NK-92 (cell line): ENCODE results near the gene TRIL.

Experiments used
- DNase-seq: peaks from one replicate; lab custom pipeline; 2025; ENCODE audit not compliant: unreplicated experiment; lab: John Stamatoyannopoulos, UW

The TRIL gene

DNA sequence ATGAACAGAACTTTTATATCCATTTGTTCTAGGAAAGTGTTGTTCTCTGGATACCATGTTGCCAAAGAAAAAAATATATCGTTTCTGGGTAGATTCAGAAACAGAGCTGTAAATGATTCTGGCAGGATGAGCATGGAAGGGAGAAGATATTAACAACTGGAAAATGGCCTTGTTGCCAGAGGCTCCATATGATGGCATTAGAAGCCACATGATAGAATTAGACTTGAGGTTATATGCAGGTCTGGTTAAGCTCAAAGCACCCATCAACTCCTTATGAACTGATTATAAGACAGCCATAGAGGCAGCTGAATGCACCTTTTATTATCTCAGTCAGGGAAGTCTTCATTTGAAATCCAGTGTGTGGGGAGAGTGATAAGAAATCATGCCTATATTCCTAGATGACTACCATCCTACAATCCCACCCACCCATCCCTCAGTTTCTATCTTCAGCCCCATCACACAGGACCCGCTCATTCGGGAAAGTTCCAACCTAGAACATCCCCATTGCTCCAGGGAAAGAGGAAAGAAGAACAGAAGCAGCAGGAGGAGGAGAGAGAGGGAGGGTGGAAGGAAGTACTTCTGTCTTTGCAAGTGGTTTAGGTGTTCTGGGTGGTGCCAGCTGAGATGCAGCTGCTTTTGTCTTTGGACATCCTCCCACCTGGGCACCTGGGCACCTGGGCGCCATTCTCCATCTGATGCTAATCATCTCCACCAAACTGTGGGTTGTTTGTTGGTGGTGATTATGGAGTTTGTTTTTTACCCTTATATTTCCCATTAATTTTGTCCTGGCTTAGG, 25.5 kb upstream of the TRIL start:
- DNase-seq = no peak

DNA sequence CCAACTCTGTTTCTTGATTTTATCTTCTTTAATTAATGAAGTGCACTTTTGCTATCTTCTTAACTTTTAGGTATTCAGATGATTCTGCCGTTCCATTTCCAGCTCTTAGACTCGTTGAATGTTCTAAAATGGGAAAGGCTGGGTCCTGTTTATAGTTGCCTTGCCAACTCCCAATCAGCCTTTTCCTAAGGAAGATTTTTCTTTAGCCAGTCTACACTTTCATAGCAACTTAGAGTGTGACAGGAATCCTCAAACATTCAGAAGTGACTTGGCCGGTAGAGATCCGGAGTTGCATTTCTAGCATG, 23.0 kb upstream of the TRIL start:
- no peak for DNase-seq

DNA sequence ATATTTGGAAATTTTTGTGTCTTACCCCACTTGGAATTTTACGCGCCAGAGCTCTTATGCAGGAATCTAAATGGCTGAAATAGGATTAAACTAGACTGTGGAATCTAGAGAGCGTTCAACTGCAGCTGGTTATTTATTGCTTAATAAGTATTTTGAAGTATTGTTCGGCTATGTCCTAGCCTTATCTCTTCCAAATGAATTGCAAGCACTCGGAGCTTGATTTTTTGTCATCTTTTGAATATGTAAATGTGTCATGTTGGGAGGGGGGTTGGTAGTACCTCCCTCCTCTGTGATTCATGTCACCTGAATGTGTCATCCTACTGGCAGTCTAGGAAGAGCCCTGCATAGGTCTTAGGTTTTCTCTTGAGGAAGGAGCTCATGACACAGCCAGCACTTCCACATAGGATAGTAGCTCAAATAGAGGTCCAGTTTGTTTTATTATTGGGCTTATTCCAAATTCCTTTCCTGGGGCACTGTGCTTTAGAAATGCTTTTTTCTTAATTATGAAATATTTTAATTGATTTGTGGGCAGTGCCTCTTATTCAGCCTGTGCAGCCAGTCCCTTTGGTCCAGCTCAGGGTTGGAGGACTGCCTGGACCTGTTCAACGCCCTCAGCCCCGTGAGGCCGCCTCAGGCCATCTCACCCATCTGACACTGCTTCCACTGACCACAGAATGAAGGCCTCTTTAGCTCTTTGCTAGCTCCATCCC, 22.5 kb upstream of the TRIL start:
- no peak for DNase-seq

DNA sequence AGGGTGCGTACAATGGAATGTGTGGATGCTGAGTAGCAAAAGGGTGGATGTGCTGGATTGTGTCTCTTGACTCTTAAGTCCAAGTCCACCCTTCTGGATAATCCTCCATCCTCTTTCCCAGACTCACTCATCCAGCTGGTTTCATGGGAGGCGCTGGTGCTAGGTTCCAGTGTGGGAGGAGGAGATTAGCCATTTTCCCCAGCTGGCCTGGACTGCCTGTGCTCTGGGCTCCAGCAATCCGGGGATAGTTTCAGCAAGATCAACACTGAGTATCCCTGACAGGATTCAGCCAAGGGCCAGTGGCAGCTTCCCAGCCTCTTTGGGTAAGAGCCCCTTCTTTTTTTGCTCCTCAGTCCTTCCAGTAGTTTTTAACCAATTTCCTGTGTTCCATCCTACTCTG, 21.6 kb upstream of the TRIL start:
- DNase-seq = no peak

DNA sequence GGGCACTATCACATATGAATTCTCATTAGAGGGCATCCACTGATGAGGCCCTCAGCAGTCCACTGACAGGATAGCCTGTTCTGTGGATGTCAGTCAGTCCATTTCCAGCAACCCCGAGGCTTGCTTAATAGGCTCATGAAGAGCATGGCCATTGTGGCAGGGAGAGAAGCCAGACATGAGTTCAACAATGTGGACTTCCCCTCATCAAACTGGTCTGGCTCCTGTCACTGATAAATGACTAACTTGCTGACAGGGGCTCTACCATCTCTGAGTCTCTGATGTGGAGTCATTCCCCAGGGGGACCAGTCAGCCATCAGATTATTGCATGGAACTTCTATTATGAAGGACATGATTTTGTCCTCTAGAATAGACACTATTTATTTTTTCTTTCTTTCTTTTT, 19.8 kb upstream of the TRIL start:
- DNase-seq = no peak

DNA sequence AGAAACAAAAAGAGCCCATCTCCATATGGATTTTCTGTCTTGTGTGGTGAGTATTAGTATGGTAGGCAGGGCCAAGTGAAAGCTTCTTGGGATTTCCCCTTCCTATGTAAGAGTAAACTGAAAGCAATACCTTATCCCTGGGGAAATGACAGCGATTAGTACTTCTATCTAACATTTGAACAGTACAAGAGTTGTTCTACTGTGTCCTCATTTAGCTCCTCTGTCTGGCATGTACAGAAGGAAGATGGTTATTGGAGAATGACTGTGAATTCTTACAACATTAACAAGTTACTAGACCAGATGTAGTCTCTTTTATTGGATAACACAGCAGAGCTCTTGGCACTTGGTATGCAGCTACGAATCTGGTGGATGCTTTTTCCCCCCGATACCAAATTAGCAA, 17.9 kb upstream of the TRIL start:
- DNase-seq = no peak

DNA sequence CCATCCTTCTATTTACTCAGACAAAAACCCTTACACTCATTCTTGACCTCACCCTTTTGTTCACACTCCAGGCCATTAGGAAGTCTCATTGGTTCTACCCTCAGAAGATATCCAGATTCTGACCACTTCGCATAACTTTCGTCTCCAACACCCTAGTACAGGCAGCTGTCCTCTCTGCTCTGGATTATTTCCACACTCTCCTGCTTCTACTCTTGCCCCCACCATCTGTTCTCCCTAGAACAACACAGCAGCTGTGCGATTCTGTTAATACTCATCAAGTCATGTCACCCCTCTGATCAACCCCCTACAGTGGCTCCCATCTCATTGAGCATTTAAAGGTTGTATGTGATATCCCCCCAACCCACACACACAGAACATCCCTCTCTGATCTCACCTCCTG, 15.5 kb upstream of the TRIL start:
- no peak for DNase-seq

DNA sequence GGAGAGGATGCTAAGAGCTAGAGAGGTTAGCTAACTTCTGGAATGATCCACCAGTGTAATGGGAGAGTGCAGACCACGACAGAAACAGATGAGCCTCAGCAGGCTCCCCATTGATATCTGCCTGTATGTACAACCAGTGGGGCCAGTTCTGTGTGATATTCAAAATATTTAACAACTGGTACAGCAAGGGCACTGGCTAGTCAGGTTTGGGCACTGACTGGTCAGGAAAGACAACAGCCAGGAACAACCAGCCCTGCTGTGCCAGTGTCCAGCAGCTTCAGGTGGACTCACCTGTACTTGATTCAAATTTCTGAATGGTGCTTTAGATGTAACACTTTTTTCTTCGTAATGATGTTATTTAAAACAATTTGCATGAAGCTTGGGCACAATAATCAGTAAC, 5.9 kb upstream of the TRIL start:
- DNase-seq = no peak

DNA sequence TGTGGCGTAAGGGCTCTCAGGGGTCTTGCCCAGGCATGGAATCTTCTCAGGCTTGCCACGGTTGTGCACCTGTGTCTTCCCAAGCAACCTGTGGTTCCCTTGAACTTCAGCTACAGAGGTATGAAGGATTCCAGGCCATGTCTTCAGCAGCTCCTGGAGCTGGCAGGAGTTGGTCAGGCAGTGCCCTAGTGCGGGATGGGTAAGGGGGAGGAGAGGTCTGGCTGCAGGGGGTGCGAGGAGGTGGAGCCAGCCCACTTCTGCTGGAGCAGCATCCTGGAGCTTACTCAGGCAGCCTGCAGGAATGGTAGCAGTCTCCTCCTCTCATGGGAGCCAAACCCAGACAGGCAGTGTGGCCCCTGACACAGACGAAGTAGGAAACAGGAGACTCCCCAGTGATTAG, 3.8 kb upstream of the TRIL start:
- DNase-seq = no peak

DNA sequence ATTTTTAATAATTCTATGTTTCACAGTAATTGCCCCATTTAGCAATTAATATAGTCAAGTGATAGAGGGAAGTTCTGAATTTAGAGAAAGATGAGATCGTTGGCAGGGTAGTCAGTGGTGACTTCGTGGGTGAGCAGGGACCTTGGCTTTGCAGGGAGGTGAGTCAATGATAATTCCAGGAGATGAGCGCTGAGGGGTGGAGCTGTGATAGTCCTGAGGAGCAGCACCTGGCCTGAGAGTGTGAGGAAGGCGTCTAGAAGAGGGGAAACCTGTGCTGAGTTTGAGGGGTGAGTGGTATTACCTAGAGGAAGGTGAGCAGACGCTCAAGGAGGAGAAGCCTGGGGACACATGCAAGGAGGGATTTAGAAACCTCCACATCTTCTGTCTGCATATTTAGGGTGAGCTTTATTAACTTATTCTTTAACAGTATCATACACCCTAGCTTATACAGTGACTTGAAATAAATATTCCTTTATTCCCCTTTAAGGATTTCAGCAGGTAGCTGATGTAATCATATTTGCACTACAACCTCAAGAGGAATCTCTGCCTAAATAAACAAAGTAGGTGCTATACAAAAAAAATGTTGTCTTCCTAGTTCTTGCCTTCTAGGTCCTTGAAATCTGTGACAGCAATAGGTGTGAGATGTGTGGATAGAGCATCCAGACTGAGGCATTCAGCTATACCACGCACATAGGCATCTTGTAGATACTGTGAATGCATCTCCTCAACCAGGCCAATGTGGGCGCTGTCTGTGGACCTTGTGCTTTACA, 2.1 kb upstream of the TRIL start:
- DNase-seq = no peak

DNA sequence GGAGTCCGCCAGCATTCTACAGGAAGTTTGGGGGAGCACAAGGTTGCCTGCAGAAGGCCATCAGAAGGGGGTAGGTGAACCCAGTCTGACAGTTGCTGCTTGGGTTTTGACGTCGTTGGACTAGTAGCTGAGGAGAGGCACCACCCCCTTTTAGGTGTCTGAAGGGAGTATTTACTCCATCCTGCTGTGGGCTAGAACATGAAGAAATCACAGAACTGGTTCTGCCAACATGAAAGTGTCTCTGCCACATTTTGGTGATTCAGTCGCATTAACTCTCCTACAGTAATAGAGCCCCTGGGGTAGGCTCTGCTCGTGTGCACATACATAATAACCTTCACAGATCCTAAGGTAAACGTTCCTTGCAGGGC, 834 bp upstream of the TRIL start:
- DNase-seq = no peak

DNA sequence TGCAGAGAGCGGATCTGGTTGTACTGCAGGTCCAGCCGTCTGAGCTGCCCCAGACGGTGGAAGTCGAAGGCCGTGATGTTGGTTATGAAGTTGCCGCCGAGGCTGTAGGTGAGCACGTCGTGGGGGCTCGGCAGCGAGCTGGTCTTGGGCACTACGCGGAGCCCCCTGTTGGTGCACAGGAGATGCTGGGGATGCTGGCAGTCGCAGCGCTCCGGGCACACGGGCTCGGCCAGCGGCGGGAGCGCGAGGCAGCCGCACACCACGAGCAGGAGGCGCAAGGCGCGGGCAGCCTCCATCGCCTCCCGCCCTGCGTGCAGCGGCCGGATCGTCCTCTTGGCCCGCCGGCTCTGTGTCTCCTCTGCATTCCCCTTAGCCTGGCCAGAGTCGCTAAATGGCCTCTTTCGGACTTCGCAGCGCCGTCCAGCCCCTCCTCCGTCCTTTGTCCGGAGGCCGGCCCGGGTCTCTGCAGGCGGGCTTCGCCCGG, 337 bp downstream of the TRIL start:
- DNase-seq = no peak

DNA sequence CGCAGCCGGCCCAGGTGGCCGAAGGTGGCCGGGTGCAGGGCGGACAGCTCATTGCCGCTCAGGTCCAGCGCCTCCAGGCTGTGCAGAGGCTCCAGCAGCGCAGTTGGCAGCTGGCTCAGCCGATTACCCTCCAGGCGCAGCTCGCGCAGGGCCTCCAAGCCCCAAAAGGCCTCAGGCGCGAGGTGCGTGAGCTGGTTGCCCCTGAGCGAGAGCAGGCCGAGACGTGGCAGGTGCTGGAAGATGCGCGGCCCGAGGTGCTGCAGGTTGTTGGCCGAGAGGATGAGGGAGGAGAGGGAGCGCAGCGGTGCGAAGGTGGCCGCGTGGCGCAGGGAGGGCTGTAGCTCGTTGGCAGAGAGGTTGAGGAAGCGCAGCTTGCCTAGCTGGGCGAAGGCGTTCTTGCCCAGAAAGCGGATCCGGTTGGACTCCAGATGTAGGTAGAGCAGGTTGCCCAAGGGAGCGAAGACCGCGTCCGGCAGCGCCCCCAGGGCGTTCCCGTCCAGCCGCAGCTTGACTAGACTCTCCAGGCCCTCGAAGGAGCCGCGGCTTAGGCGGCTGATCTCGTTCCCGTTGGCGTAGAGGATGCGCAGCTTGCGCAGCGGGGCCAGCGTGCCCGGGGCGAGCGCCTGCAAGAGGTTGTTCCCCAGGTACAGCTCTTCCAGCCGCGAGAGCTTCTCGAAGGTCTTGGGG, 923 bp downstream of the TRIL start:
- DNase-seq = no peak

DNA sequence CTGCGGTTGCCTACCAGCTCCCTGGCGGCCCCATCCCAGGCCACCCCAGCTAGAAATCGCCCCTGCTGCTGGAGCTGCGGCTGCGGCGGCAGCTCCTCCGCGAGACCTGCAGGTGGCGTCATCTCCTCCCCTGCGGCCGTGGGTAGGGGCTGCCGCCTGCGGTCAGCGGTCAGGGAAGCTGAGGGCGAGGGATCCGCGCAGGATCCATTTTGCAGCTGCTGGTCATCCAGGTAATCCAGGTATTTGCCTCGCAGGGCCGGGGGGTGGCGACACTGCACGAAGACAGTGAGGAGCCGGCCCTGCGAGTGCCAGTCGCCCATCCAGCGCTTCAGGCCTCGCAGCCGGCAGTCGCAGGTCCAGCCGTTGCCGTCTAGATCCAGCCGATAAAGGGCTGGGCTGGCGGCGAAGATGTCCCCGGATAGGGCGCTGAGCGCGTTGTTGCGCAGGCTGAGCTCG, 1.5 kb downstream of the TRIL start:
- no peak for DNase-seq

DNA sequence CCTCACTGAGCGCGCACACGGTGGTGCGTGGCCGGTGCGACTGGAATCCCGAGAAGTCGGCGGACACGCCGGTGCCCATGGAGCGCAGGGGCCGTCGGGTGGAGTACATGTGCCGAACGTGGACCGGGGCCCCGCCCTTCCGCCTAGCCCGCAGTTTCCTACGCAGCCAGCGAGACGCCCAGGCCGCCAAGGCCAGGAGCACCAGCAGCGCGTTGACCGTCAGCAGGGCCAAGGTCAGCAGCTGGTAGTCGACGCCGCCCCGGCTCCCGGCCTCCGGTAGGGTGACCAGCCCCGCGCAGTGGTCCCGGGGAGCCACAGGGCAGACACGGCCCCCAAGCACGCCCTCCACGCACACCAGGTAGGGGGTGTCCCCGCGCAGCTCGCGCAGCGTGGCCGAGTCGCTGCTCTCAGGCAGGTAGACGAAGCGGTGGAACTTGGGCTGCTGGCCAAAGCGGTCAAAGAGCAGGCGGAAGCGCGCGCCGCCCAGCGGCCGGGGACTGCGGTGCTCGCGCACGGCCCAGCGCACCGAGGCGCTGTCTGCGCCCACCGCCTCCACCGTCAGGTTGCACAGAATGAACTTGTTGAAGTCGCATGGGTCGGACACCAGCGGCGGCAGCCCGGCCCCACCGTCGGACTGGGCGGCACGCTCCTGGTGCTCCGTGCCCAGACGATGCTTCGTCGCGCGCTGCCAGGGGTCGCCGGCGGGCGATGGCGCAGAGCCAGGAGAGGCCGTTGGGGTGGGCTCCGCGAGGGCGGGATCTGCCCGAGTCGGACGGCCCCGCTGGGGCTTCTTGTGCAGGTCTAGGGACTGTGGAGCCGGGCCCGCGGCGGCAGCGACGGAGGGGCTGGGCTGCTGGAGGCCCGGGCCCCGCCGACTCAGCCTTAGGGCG, 2.2 kb downstream of the TRIL start:
- DNase-seq = no peak

DNA sequence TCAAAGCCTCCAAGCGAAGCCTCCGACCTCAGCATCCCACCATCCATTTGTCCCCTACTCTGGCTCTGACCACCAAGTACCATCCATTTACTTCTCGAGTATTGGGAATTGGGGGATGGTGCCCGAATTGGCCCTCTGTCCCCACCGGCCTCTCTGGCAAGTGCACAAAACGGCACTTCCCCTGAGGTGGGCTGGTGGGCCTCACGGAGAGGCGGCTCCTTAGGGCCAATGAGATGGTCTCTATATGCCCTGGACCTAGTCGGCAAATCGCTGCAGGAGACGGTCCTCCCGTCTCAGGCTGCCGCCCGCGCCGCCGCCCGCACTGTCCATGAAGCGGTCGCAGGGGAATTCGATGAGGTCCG, 2.8 kb downstream of the TRIL start:
- DNase-seq = no peak

DNA sequence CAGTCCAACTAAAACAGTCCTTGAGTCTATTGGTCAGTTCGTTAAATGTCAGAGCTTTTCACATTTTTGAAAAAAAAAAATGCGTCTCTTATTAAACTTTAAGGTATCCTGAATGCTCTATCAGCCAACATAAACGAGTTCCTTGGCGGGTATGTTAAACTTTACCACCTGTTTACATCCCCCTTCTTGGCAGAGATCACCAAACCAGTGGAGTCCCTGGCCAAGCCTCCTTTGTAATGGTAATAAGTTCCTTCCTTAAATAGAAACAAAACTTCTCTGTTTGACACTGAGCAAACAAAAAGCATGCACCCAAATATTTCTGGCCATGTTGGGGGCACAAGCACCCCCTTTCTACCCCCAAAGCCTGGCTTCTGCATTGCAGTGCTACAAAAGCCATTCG, 3.2 kb downstream of the TRIL start:
- DNase-seq = no peak

DNA sequence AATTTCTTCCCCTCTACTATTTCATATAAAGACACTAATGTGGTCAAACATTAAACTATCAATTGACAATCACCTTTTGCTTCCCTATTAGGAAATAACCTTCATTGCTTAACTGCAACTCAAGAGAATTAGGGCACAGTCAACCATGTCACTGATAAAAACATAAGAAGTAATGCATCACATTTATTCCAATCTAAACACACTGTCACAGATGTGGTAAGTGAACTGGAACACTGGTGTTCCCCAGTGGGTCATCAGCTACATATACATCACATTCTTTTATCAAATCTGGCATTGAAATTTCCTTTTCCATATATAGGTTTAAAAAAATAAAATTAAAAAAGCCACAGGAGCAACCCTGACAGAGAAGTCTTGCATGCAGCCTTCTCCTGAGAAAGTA, 3.7 kb downstream of the TRIL start:
- DNase-seq = no peak

DNA sequence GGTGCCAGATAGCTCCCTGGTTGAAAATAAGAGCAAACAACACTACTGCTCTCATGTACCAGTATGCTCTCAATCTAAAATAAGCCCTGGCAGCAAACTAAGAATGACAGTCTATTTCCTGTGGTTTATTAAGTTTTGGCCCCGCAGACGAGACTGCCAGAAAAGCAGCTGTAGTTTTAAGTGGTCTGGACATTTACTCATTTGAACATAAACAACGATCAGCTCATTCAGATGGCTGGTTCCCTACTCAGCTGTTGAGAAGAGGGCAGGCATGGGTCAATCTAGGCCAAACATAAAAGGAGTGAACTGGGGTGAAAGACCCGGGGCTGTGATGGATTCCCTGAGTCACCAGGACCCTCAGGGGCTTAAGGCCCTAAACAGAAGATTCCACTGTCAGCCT, 4.5 kb downstream of the TRIL start:
- no peak for DNase-seq

DNA sequence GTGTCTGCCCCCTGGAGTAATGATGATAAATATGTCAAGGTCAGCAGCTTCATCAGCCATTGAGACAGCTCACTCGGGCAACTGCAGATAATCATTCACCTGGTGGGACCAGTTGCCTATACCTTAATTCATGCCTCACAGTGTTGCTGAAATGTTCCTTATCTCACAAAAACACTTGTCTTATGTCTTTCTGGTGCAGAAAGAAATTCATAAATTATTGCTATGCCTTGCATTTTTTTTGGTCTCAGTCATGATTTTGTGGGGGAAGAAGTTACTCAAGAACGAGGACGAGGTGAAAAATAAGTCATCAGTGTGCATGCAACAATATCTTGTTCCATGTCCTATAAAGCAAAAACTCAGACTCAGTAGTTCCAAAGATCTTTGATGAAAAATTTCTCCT, 16.0 kb downstream of the TRIL start:
- no peak for DNase-seq

DNA sequence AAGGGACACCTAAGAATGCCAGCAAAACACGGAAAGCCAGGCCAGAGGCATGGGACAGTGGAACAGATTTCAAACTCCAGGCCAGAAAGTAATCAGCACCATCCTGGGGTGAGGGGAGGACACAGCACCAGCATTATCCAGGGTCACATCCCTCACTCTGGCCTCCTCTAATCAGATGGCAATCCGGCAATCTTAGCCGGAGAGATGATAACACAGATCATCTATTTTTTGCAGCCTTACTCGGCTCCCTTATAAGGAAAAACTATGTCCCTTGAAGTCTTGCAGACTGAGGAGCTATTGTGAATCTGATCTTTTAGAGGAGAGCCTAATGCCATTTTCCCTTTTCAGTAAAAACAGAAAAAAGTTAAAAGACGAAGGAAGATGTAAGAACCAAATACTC, 16.5 kb downstream of the TRIL start:
- no peak for DNase-seq
